A673 (cell line): ENCODE measurements around the gene PHACTR3.

Experiments
- CTCF ChIP-seq: fragments of 300-800, 200-600 bp; sonication (generic); conservative IDR thresholded peaks from 2 replicates; pipeline ENCODE4 v1.5.1; 2017; ENCODE audit warnings: low read depth, mild to moderate bottlenecking, antibody characterized with exemption, low read length, moderate library complexity, mixed read lengths
- EZH2 ChIP-seq: fragments of 200-600 bp; sonication (generic); IDR thresholded peaks from 2 replicates; pipeline ENCODE4 v1.6.1; 2017; ENCODE audit warnings: borderline replicate concordance, low read depth, mild to moderate bottlenecking, mixed read lengths, antibody characterized with exemption, low read length; ENCODE audit not compliant: poor library complexity, severe bottlenecking

- TF ChIP-seq EZH2 (no peak), CTCF (no peak)
These were observed 53.2 kb downstream of the PHACTR3 start for GRCh38 chr20:59657459-59658046.
